Mucosa of gallbladder (tissue), 1 donor: Measurements from ENCODE around the gene ZYG11B. TPM values are rescaled to one million over a fixed set of nuclear protein-coding genes. Genes with fewer than 3 reads are reported as not detected.
"Not testable (repeated sequence)": the region's sequence is repeated elsewhere in the genome, so short reads cannot be mapped to it uniquely, and the experiment has no call there.

Source experiments
- DNase-seq: peaks from one replicate; pipeline ENCODE4 v3.0.0-alpha.2; 2020; ENCODE audit warnings: low spot score
- total RNA-seq: library from RNA; stranded (reverse); gene quantifications from one replicate; pipeline ENCODE4 v1.2.1, GENCODE V29; 2021
- donor health status: DM: no; HTN: no; CAD: no.

ZYG11B gene
- total RNA-seq, 1 donor from 2014 or later: 38.7 TPM

DNA sequence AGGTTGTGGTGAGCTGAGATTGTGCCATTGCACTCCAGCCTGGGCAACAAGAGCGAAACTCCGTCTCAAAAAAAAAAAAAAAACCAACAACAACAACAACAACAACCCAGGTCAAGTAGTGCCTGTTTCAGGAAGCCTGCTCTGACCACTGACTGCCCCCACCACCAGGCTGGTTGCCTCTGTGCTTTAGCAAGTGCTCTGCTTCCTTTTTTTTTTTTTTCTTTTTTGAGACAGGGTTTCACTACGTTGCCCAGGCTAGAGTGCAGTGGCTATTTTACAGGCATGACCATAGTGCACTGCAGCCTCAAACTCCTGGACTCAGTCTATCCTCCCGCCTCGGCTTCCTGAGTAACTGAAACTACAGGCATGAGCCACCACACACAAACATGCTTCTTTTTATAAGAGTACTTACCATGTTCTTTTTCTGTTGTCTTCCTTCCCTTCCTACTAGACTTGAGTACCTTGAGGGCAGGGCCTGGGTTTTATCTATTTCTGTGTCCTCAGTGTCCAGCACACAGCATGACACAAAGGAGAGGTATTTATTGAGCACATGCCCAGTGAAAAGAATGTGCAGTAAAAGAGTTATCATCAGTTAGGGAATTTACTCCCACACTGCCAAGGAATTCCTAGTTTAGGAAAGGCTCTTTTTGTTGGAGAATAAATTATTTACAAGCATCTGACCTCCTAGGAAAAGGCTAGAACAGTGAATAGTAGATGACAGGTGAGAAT, 18.2 kb upstream of the ZYG11B start:
- DNase-seq: no peak

DNA sequence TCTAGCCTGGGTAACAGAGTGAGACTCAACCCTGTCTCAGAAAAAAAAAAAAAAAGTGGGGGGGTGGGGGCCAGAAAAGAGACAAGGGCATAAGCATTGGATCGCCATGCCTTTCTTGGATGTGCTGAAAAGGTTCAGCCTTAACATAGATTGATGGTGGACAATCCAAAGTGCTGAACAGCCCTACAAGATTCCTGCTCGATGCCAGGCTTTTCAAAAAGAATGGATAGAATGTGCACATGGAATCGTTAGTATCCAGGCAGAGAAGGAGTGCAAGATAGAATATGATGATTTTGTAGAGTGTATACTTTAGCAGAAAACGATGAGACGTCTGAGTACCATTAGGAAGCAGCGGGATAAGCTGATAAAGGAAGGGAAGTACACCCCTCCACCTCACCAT, 17.2 kb upstream of the ZYG11B start:
- no peak for DNase-seq

DNA sequence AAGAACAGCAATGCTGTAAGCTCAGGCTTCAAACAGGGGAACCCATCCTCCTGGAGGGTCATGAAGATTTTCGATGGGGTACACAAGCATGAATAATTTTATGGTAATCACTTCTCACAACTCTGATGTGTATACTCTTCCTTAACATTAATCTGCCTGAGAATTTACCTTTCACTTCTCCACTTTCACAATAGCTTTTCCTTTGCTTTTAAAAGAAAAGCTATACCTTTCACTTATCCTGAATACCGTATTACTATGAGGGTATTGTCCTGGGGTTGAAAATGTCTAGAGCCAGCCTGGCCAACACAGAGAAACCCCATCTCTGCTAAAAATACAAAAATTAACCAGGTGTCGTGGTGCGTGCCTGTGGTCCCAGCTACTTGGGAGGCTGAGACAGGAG, 12.7 kb upstream of the ZYG11B start:
- DNase-seq: no peak

DNA sequence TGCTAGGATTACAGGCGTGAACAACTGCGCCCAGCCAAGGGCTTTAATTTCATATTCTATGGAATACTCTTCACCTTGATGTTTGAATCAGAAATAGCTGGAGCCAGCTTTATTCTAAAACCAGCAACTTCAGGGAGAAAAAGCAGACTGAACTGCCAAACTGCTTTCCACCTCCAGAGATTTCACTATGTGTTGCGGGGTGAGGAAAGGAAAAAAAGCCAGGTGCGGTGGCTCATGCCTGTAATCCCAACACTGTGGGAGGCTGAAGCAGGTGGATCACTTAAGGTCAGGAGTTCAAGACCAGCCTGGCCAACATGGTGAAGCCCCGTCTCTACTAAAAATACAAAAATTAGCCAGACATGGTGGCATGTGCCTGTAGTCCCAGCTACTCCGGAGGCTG, 11.0 kb upstream of the ZYG11B start:
- DNase-seq: not testable (repeated sequence)

DNA sequence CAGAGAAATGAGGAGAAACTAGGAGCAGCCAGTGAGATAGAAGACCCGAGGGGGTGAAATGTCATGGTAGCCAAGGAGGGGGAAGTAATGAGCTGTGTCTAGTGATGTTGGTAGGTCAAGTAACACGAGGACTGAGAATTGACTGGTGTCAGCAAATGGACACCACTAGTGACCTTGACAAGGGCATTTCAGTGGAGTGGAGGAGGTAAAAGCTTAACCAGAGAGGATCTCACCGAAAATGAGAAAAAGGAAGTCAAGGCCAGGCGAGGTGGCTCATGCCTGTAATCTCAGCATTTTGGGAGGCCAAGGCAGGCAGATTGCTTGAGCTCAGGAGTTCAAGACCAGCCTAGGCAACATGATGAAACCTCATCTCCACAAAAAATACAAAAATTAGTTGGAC, 3.0 kb upstream of the ZYG11B start:
- no peak for DNase-seq

DNA sequence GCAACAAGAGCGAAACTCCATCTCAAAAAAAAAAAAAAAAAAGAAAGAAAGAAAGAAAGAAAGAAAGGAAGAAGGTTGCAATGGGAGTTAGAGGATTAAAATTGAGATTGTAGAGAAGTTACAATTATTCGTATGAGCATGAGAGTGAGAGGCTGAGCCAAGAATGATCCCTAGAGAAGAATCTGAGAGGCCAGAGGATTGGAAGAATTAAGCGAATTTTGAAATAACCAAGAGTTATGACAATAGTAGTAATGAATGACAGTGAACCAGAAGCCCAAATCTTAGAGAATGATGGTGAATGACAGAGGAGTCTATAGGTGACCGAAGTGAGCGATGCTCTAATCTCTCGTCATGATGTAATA, 369 bp upstream of the ZYG11B start:
- no peak for DNase-seq

DNA sequence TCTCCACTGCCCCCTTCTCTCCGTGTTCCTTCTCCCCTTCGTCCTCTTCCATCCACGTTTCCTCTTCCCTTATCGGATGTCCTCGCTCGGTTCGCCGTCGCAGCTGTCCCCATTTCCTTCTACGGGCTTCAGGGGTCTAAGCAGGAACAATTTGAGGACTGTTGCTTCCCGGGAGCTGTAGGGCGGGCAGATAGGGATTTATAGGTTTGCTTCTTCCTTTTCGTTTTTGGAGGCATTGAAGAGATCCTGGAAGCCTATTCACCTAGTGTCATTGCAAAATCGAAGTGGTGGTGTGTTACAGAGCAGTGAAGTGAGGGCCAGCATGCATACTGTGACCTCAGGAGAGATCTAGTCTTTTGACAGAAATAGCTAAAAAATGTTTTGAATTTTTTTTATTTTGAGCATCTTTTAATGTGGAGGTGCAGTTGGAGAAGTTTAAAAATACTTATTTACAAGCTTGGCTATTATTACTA, 897 bp downstream of the ZYG11B start:
- DNase-seq: no peak

DNA sequence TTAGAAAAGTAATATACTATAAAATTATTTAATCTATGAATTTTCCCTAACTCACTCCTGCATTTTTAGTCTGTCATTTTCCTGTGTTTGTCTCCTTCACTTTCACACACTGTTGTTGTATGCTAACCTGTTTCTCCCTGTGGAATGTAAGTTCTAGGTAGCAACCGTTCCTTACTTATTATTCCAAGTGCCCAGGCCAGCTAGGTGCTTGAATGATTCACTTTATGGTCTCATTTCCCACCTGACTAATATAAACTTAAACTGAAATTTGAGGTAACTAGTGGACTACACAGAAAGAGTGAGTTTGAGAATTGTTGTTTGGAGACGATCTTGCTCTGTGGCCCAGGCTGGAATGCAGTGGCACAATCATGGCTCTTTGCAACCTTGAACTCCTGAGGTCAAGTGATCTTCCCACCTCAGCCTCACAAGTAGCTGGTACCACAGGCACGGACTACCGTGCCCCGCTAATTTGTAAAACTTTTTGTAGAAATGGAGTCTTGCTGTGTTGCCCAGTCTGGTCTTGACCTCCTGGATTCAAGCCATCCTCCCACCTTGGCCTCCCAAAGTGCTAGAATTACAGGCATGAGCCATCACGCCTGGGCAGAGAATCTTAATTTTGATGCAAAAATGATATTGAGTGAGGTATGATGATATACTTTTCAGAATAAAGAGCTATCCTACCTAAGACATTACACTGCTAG, 1.9 kb downstream of the ZYG11B start:
- DNase-seq: no peak

DNA sequence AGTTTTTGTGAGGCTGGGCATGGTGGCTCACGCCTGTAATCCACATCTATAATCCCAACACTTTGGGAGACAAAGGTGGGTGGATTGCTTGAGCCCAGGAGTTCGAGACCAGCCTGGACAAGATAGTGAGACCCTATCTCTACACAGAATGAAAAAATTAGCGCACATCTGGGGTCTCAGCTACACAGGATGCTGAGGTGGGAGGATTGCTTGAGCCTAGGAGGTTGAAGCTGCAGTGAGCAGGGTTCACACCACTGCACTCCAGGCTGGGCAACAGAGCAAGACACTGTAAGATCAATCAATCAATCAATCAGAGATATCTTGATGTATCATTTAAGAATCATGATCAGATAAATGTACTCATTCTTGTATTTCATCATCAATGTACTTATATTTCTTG, 7.1 kb downstream of the ZYG11B start:
- DNase-seq: no peak

DNA sequence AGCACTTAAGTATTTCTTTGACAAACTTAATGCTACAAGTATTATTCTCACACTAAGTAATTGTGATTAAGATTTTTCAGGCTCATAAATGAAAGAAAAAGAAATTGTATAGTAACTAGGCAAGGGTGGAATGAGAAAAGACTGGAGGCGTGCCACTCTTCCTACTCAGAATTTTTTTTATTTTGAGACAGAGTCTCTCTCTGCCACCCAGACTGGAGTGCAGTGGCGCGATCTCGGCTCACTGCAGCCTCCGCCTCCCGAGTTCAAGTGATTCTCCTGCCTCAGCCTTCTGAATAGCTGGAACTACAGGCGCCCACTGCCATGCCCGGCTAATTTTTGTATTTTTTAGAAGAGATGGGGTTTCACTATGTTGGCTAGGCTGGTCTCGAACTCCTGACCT, 9.1 kb downstream of the ZYG11B start:
- not testable (repeated sequence) for DNase-seq

DNA sequence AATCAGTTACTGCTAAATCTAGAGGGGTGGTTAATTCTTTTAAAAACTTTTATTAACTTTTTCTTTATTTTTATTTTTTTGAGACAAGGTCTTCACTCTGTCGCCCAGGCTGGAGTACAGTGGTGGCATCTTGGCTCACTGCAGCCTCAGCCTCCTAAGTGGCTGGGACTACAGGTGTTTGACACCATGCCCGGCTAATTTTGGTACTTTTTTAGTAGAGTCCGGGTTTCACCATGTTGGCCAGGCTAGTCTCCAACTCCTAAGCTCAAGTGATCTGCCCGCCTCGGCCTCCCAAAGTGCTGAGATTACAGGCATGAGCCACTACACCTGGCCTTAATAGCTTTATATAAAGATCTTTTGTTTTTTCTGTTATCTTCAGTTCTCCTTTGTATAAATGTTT, 11.9 kb downstream of the ZYG11B start:
- DNase-seq: no peak

DNA sequence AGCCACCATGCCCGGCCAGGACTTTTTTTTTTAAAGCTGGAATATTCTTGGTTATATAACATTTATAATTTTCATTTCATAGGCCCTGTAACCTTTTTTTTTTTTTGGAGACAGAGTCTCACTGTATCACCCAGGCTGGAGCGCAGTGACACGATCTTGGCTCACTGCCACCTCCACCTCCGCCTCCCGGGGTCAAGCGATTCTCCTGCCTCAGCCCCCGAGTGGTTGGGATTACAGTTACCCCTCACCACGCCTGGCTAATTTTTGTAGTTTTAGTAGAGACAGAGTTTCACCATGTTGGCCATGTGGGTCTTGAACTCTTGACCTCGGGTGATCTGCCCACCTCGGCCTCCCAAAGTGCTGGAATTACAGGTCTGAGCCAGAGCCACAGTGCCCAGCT, 12.6 kb downstream of the ZYG11B start:
- DNase-seq: no peak

DNA sequence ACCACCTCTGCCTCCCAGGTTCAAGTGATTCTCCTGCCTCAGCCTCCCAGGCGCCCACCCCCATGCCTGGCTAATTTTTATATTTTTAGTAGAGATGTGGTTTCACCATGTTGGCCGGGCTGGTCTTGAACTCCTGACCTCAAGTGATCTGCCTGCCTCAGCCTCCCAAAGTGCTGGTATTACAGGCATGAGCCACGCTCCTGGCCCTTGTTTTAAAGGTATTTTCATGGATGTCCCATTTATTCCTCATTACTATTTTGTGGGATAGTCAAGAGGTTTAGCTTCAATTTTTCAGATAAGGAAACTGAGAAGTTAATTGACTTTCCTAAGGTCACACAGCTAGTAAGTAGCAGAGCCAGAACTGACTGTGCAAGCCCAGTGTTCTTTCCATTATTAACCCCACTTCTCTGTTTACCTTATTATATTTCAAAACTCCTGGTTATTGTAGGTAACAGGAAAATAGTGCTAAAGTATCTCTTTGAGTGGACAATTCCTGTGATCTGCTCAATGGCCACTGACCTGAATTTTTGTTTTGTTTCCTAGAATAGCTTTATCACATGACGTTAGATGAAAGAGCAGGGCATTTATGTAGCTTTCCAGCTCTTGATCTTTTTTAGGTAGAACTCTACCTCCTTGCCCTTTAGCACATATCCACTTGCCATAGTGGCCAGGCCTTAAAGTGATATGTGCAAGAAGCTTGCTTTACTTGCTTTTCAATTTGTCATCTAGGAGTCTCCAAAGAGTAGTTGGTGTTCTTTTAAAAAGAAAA, 13.6 kb downstream of the ZYG11B start:
- DNase-seq: no peak

DNA sequence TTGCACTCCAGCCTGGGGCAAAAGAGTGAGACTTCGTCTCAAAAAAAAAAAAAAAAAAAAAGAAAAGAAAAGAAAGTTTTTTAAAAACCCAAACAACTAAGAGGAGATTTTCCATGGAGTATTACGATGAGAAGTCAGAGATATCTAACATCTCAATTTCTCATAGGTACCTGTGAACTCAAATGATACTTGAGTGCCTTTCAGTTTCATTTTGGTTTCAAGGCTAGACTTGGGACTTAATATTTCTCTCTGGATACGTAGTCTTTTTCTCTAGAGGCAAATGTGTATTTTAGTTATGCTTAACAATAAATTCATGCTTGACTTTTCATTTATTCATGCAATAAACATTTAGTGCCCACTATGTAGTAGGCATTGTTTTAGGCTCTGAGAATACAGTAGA, 15.0 kb downstream of the ZYG11B start:
- DNase-seq: no peak

DNA sequence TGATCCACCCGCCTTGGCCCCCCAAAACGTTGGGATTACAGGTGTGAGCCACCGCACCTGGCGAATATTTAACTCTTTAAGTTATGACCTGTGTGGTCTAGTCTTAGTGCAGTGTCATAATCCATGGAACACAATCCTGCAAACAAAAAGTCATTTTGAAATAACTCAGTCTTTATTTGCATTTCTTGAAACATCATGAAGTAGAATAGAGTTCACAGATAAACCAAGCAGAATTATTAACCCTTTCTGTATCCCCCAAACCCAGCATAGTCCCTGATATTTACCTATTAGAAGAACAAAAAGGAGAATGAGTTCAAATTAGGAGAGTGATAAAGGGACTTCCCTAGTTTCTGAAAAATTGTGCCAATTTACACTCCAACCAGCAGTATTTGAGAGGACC, 19.9 kb downstream of the ZYG11B start:
- DNase-seq: no peak

DNA sequence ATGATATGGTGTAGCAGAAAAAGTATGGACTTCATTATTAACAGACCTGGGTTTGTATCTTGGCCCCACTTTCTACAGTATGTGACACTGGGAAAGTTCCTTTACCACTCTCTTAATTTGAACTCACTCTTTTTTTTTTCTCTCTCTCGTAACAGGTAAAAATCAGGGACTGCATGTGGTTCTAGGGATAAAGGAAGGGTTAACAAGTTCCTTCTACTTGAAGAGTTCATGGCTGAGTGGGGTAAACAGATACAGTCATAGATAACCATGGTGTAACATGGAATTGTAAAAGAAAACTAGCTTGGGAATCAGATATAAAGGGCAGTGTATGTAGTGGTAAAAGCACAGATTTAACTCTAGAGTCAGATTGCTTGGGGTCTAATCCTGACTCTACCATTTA, 21.2 kb downstream of the ZYG11B start:
- DNase-seq: no peak

DNA sequence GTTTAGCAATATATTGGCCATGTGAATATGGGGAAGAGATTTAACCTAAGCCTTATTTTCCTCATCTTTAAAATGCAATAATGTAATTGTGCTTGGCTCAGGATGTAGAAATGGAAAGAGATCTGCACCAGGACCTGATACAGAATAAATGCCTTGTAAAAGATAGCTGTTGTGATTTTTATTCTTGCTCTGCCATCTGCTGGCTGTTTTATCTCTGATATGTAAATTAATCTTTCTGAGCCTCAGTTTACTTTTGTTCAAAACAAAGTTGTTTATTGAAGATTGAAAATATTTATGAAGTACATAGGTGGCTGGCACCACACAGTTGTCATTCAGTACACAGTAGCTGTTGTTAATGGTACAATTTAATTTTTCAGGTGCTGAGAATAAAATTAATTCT, 21.9 kb downstream of the ZYG11B start:
- DNase-seq: no peak

DNA sequence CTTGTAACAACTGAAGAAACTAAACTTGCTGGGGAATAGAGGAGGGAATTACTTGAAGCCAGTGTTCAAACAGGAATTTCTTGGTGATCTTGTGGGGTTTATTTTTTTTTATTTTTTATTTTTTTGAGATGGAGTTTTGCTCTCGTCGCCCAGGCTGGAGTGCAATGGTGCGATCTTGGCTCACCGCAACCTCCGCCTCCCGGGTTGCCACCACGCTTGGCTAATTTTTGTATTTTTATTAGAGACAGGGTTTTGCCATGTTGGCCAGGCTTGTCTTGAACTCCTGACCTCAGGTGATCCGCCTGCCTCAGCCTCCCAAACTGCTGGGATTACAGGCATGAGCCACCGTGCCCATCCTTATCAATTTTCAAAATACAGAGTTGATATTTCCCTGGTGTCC, 23.2 kb downstream of the ZYG11B start:
- not testable (repeated sequence) for DNase-seq

DNA sequence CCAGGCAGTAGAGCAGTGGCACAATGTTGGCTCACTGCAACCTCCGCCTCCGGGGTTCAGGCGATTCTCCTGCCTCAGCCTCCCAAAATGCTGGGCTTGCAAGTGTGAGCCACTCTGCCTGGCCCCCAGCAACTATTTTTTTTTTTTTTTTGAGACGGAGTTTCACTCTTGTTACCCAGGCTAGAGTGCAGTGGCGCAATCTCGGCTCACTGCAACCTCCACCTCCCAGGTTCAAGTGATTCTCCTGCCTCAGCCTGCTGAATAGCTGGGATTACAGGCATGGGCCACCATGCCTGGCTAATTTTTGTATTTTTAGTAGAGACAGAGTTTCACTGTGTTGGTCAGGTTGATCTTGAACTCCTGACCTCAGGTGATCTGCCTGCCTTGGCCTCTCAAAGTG, 23.9 kb downstream of the ZYG11B start:
- DNase-seq: not testable (repeated sequence)

DNA sequence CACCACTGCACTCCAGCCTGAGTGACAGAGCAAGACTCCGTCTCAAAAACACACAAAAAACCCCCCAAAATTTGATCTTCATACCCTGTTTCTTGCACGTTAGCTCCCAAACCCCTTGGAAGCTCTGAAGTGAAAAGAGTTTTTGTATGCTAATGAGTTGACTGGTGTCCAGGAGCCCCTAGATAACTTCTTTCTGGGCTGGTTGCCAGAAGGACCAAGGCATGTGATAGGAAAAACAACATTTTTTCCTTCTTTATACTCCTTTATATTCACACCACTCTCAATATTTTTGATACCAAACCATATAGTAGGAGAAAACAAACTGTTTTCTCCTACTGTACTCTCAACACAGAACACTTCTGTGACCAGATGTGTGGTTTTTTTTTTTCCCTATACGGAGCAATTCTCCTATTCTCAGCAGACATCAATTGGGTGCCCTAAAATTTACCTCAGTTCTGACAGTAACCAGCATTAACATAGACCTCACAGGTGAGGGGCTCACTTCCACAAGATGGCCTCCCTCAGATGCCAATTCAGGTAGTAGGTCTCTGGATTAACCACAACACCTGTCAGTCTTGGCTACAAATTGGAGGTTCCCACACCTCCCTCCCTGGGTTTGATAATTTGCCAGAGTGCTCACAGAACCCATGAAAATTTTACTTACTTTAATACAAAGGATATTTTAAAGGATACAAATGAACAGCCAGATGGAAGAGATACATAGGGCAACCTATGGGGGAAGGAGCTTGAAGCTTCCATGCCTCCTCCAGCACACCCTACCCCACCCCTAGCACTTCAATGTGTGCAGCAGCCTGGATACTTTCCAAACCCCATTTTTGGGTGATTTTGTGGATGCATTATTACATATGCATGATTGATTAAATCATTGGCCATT, 25.6 kb downstream of the ZYG11B start:
- peak; percentile 38 for DNase-seq

DNA sequence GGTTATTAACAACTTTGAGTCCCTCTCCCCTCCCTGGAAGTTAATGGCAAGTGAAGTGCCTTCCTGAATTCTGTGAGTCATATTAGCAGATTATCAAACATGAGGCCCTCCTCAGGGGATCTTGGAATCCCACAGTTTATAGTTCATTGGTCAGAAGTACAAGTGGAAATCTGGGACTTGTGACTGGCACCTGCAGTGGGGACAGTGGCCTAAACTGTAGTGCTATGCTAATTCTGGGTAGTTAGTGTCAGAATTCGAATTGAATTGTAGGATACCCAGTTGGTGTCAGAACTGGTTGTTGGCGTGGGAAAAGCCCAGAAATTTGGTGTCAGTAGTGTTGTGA, 26.2 kb downstream of the ZYG11B start:
- no peak for DNase-seq

DNA sequence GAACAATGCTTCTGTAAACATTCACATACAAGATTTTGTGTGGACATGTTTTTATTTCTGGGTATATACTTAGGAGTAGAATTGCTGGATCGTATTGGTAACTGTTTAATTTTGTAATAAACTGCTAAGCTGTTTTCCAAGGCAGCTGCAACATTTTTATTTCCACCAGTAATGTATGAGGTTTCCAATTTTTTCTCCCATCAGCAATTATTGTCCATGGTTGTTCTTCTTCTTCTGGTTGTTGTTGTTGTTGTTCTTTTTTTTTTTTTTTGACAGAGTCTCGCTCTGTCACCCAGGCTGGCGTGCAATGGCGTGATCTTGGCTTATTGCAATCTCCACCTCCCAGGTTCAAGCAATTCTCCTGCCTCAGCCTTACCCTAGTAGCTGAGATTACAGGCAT, 26.9 kb downstream of the ZYG11B start:
- no peak for DNase-seq
